ENCODE measurements around the gene DFFA.
"Not testable (repeated sequence)": the region's sequence is repeated elsewhere in the genome, so short reads cannot be mapped to it uniquely, and the experiment has no call there.

DFFA gene

GRCh38 chr1:10479296-10479695 lies 7.0 kb upstream of the DFFA start:
- peaks cover 24% of the 10 kb centered on the region for H3K4me1 ChIP-seq (ENCODE audit: control insufficient read depth, insufficient read depth, low read length)
- H3K27me3 ChIP-seq (replicated peaks; ENCODE audit: control insufficient read depth, insufficient read depth, low read length) = no peaks in the 10 kb centered on the region
- DNase-seq (ENCODE audit: low read depth) = no peak
- no peaks in the 10 kb centered on the region for H3K9me3 ChIP-seq (ENCODE audit: control insufficient read depth, low read length)
- H3K36me3 ChIP-seq (ENCODE audit: control insufficient read depth, insufficient read depth, low read length, severe bottlenecking) = no peaks in the 10 kb centered on the region
- H3K9ac ChIP-seq (ENCODE audit: low read length) = no peak overlapping the region
- H3K4me3 ChIP-seq (ENCODE audit: low read length) = no peak overlapping the region

- H3K27me3 ChIP-seq (replicated peaks; ENCODE audit: control insufficient read depth, insufficient read depth, low read length) = no peaks in the 10 kb centered on the region
- H3K4me1 ChIP-seq (ENCODE audit: control insufficient read depth, insufficient read depth, low read length) = peaks cover 29% of the 10 kb centered on the region
- H3K36me3 ChIP-seq (ENCODE audit: control insufficient read depth, insufficient read depth, low read length, severe bottlenecking) = no peaks in the 10 kb centered on the region
- DNase-seq (ENCODE audit: low read depth) = no peak
- peak overlapping the region; percentile 91 for H3K9ac ChIP-seq (ENCODE audit: low read length)
- H3K9me3 ChIP-seq (ENCODE audit: control insufficient read depth, low read length) = no peaks in the 10 kb centered on the region
- H3K4me3 ChIP-seq (ENCODE audit: low read length) = peak overlapping the region; percentile 98
Observed at GRCh38 chr1:10475510-10475909, 3.2 kb upstream of the DFFA start.

DNA sequence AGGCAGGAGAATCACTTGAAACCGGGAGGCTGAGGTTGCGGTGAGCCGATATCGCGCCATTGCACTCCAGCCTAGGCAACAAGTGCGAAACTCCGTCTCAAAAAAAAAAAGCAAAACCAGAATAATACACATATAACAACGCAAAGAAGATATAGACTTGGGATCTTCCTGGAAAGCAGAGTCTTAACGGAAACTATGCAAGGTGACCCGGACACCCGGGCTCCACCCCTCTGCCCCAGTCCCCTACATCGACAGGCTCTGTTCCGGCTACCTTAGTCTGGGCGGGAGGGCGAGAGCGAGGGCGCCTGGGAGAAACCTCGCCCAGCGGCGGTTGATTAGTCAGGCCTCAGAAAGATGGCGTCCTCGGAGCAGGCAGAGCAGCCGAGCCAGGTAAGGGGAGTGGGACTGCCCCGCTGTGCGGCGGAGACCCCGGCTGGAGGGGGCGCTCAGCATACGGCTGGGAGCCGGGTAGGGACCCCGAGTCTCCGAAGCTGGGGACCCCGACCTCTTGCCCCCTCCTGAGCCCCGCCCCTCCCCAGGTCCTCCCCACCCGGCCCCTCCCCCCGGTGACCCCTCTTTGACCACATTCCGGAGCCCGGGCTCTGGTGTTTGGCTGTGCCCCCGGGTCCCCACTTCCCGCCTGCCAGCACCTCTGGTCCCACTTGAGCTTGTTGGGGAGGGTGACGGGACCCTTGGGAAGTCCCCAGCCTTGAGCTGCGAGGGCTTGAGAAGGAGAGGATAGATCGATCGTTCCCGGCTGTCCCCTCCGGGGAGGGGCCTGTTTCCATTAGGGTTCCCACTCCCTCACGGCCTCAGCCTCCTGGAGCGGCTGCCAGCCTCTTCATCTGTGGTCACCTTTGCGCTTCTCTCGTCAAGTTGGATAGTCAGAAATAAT lies 2.5 kb upstream of the DFFA start, which contains the start of gene PEX14:
PEX14 (plus strand) TSS at position 338 of the 895 bp plus-strand sequence; CDS start at position 355, 17 bp downstream.
- Histone ChIP-seq H3K36me3 (ENCODE audit: control insufficient read depth, insufficient read depth, low read length, severe bottlenecking) (no peaks in the 10 kb centered on the region), H3K9ac (ENCODE audit: low read length) (peak within 1 kb of the TSS; percentile 91), H3K9me3 (ENCODE audit: control insufficient read depth, low read length) (no peaks in the 10 kb centered on the region), H3K4me3 (ENCODE audit: low read length) (peak within 1 kb of the TSS; percentile 98), H3K27me3 (replicated peaks; ENCODE audit: control insufficient read depth, insufficient read depth, low read length) (no peaks in the 10 kb centered on the region), H3K4me1 (ENCODE audit: control insufficient read depth, insufficient read depth, low read length) (peaks cover 29% of the 10 kb centered on the region)
- peak; percentile 95 for DNase-seq (ENCODE audit: low read depth)

- peak overlapping the region; percentile 98 for H3K4me3 ChIP-seq (ENCODE audit: low read length)
- not testable (repeated sequence) for DNase-seq (ENCODE audit: low read depth); H3K27me3 ChIP-seq (replicated peaks; ENCODE audit: control insufficient read depth, insufficient read depth, low read length); H3K36me3 ChIP-seq (ENCODE audit: control insufficient read depth, insufficient read depth, low read length, severe bottlenecking); H3K9me3 ChIP-seq (ENCODE audit: control insufficient read depth, low read length)
- H3K9ac ChIP-seq (ENCODE audit: low read length) = peak overlapping the region; percentile 91
- H3K4me1 ChIP-seq (ENCODE audit: control insufficient read depth, insufficient read depth, low read length) = peaks cover 29% of the 10 kb centered on the region
Observed at GRCh38 chr1:10474309-10474612, 1.9 kb upstream of the DFFA start.

GRCh38 chr1:10473145-10473765 lies 926 bp upstream of the DFFA start:
- peak overlapping the region; percentile 91 for H3K4me3 ChIP-seq (ENCODE audit: low read length)
- no peak for DNase-seq (ENCODE audit: low read depth)
- peaks cover 10% of the 10 kb centered on the region for H3K36me3 ChIP-seq (ENCODE audit: control insufficient read depth, insufficient read depth, low read length, severe bottlenecking)
- H3K9ac ChIP-seq (ENCODE audit: low read length) = peak overlapping the region; percentile 88
- H3K27me3 ChIP-seq (replicated peaks; ENCODE audit: control insufficient read depth, insufficient read depth, low read length) = no peaks in the 10 kb centered on the region
- H3K4me1 ChIP-seq (ENCODE audit: control insufficient read depth, insufficient read depth, low read length) = peaks cover 29% of the 10 kb centered on the region
- H3K9me3 ChIP-seq (ENCODE audit: control insufficient read depth, low read length) = no peaks in the 10 kb centered on the region

- no peaks in the 10 kb centered on the region for H3K27me3 ChIP-seq (replicated peaks; ENCODE audit: control insufficient read depth, insufficient read depth, low read length)
- DNase-seq (ENCODE audit: low read depth) = no peak
- peak overlapping the region; percentile 91 for H3K4me3 ChIP-seq (ENCODE audit: low read length)
- H3K4me1 ChIP-seq (ENCODE audit: control insufficient read depth, insufficient read depth, low read length) = peaks cover 24% of the 10 kb centered on the region
- peak overlapping the region; percentile 88 for H3K9ac ChIP-seq (ENCODE audit: low read length)
- no peaks in the 10 kb centered on the region for H3K9me3 ChIP-seq (ENCODE audit: control insufficient read depth, low read length)
- peaks cover 22% of the 10 kb centered on the region for H3K36me3 ChIP-seq (ENCODE audit: control insufficient read depth, insufficient read depth, low read length, severe bottlenecking)
Observed at GRCh38 chr1:10471411-10472219, 714 bp downstream of the DFFA start.

DNA sequence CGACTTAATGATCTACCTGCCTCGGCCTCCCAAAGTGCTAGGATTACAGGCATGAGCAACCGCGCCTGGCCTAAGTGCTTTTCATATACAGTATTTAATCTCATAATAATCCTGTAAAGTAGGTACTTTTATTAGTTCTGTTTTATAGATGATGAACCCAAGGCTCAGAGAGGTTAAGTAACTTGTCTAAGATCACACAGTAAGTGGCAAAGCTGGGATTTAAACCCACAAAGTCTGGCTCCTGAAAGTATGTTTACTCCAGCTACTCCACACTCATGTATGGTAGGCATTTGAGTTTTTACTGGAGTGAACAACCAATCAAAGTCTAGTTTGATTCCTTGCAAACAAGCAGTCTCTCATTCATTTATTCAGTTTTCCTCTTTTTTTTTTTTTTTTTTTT lies 2.3 kb downstream of the DFFA start:
- H3K9me3 ChIP-seq (ENCODE audit: control insufficient read depth, low read length) = no peaks in the 10 kb centered on the region
- peaks cover 13% of the 10 kb centered on the region for H3K4me1 ChIP-seq (ENCODE audit: control insufficient read depth, insufficient read depth, low read length)
- no peak overlapping the region for H3K4me3 ChIP-seq (ENCODE audit: low read length)
- peaks cover 35% of the 10 kb centered on the region for H3K36me3 ChIP-seq (ENCODE audit: control insufficient read depth, insufficient read depth, low read length, severe bottlenecking)
- DNase-seq (ENCODE audit: low read depth) = no peak
- H3K27me3 ChIP-seq (replicated peaks; ENCODE audit: control insufficient read depth, insufficient read depth, low read length) = no peaks in the 10 kb centered on the region
- H3K9ac ChIP-seq (ENCODE audit: low read length) = no peak overlapping the region

DNA sequence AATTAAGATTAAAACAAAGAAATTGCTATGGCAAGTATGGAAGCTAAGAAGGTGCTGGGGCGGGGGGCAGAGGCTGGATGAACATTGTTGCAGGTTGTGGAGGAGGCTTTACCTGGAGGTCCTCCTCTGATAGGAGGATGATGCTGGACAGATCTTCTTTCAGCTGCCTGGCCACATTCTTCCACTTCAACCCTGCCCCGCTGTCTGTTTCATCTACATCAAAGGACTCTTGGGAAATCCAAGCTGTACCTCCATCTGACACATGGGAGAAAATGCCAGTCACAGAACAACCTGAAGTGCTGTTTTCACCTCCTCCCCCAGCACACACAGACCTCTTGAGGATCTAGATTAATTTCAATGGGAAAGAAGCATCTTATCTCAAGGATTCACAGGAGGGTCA lies 5.3 kb downstream of the DFFA start:
- Histone ChIP-seq H3K4me3 (ENCODE audit: low read length) (no peak overlapping the region), H3K27me3 (replicated peaks; ENCODE audit: control insufficient read depth, insufficient read depth, low read length) (no peaks in the 10 kb centered on the region), H3K9me3 (ENCODE audit: control insufficient read depth, low read length) (no peaks in the 10 kb centered on the region), H3K36me3 (ENCODE audit: control insufficient read depth, insufficient read depth, low read length, severe bottlenecking) (peaks cover 57% of the 10 kb centered on the region), H3K9ac (ENCODE audit: low read length) (no peak overlapping the region), H3K4me1 (ENCODE audit: control insufficient read depth, insufficient read depth, low read length) (peaks cover 8% of the 10 kb centered on the region)
- no peak for DNase-seq (ENCODE audit: low read depth)

DNA sequence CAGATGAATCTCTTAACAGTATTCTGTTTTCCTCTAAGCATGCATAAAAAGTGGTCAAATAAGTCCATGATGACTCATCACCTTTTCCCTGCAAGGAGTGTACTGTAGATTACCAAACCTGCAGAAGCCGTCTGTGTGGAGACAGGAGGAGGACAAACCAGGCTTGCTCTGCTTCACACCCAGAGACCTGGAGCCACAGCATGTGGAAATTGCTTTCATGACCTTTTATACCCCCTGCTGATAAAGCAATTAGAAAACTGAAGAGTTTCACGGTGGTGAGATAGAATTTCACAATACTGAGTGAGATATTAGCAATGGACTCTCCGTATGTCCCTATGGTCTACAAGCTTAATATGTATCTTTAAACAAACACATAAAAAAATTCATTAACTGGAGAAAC lies 13.1 kb downstream of the DFFA start:
- no peak overlapping the region for H3K4me3 ChIP-seq (ENCODE audit: low read length)
- H3K9me3 ChIP-seq (ENCODE audit: control insufficient read depth, low read length) = no peaks in the 10 kb centered on the region
- peak; percentile 72 for DNase-seq (ENCODE audit: low read depth)
- no peak overlapping the region for H3K9ac ChIP-seq (ENCODE audit: low read length)
- peaks cover 11% of the 10 kb centered on the region for H3K4me1 ChIP-seq (ENCODE audit: control insufficient read depth, insufficient read depth, low read length)
- peaks cover 21% of the 10 kb centered on the region for H3K36me3 ChIP-seq (ENCODE audit: control insufficient read depth, insufficient read depth, low read length, severe bottlenecking)
- H3K27me3 ChIP-seq (replicated peaks; ENCODE audit: control insufficient read depth, insufficient read depth, low read length) = no peaks in the 10 kb centered on the region

DNA sequence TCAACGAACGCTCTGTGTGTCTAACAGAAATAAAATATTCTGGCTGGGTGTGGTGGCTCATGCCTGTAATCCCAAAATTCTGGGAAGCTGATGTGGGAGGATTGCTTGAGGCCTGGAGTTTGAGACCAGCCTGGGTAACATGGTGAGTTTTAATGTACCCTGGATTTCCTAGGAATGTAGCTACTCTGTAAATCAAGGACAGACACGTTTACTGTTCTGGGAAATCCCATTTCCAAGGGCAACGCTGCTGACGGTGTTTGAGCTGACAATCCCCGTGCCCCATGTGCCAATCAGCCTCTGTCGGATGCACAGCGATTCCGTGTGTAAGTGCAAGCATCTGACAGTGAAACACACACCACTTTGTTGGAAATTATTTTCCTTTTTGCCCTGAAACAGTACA lies 14.5 kb downstream of the DFFA start:
- H3K36me3 ChIP-seq (ENCODE audit: control insufficient read depth, insufficient read depth, low read length, severe bottlenecking) = peaks cover 14% of the 10 kb centered on the region
- H3K4me1 ChIP-seq (ENCODE audit: control insufficient read depth, insufficient read depth, low read length) = peaks cover 11% of the 10 kb centered on the region
- DNase-seq (ENCODE audit: low read depth) = no peak
- H3K27me3 ChIP-seq (replicated peaks; ENCODE audit: control insufficient read depth, insufficient read depth, low read length) = no peaks in the 10 kb centered on the region
- H3K9me3 ChIP-seq (ENCODE audit: control insufficient read depth, low read length) = no peaks in the 10 kb centered on the region
- H3K9ac ChIP-seq (ENCODE audit: low read length) = no peak overlapping the region
- no peak overlapping the region for H3K4me3 ChIP-seq (ENCODE audit: low read length)

- H3K27me3 ChIP-seq (replicated peaks; ENCODE audit: control insufficient read depth, insufficient read depth, low read length); H3K9ac ChIP-seq (ENCODE audit: low read length); H3K4me3 ChIP-seq (ENCODE audit: low read length); DNase-seq (ENCODE audit: low read depth); H3K9me3 ChIP-seq (ENCODE audit: control insufficient read depth, low read length): not testable (repeated sequence)
- Histone ChIP-seq H3K4me1 (ENCODE audit: control insufficient read depth, insufficient read depth, low read length) (peaks cover 11% of the 10 kb centered on the region), H3K36me3 (ENCODE audit: control insufficient read depth, insufficient read depth, low read length, severe bottlenecking) (peaks cover 10% of the 10 kb centered on the region)
Observed at GRCh38 chr1:10457462-10457861, 14.9 kb downstream of the DFFA start.

Measured in adipocyte (in vitro differentiated cells).